Left ventricle myocardium superior (tissue), 1 donor: Measurements from ENCODE around the gene MLXIP. TPM values are rescaled to one million over a fixed set of nuclear protein-coding genes. Genes with fewer than 3 reads are reported as not detected.
A peak's percentile ranks its signal among the peaks of the same experiment; 100 is the strongest.

Experiments used
- ATAC-seq: fragments of 200-7000 bp; cut with Tn5 transposase; one replicate; pipeline ENCODE4 v1.9.1; 2020; ENCODE audit warnings: mild to moderate bottlenecking, moderate library complexity
- DNase-seq: peaks from one replicate; pipeline ENCODE4 v3.0.0-alpha.2; 2020
- intact Hi-C: fragments of 100-400 bp; cut with micrococcal nuclease; formaldehyde crosslinking; loops from one replicate; pipeline ENCODE4 v1.11.0; 2022
- total RNA-seq: library from RNA; stranded (reverse); fragmentation: NEBNext Ultra II Directional; extraction: Animal tissue kit (Norgen Biotek cat#: 25700); gene quantifications from one replicate; pipeline ENCODE4 v1.2.1, GENCODE V29; 2021
- donor health status: DM: no; HTN: yes; CAD: no; lungs with severe emphysema.

The MLXIP gene
- total RNA-seq, 1 donor from 2014 or later: 30.2 TPM

DNA sequence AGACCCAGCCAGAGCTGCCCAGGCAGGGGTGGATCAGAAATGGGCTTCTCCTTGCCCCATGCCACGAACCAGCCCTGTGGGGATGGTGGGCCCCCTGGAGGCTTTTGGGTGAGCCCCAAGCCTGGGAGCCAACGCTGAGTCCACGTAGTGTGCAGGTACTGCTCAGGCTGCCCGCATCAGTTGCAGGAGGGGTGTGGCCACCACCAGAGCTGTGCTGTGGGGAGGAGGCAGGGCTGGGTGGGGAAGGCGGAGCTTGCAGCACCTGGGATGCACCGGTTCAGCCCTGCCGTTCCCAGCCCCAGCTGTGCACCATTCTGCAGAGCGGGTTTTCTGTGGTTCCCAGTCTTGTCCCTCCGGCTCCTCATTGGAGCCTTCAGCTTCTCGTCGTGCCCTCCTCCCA, 59.1 kb downstream of the MLXIP start:
- ATAC-seq (no peak), DNase-seq (no peak)
- intact Hi-C loops: no loop called here

DNA sequence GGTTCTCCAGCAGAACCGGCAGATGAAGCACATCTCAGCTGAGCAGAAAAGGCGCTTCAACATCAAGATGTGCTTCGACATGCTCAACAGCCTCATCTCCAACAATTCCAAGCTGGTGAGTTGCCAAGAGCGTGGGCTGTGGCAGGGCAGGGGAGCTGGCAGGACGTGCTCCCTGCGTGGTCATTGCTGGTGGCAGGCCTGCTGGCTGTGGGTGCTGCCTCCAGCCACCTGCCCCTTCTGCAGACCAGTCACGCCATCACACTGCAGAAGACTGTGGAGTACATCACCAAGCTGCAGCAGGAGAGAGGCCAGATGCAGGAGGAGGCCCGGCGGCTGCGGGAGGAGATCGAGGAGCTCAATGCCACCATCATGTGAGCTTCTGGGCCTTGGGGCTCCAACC, 59.6 kb downstream of the MLXIP start:
- DNase-seq (no peak), ATAC-seq (no peak)
- intact Hi-C loops: no loop called here

DNA sequence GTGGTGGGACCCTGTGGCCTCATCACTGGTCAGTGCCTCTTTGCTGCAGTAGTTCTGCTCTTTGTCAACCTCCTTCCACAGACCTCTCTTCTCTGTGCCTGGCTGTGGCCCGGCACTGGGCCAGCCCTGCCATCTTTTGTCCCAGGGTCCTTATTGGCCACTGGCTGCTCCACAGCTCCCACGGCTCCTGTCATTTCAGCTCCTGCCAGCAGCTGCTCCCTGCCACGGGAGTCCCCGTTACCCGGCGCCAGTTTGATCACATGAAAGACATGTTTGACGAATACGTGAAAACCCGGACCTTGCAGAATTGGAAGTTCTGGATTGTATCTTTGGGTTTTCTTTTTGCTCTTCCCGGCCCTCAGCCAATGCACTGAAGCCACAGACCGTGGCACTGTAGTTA, 60.1 kb downstream of the MLXIP start:
- ATAC-seq (no peak), DNase-seq (no peak)
- intact Hi-C loops: no loop called here

DNA sequence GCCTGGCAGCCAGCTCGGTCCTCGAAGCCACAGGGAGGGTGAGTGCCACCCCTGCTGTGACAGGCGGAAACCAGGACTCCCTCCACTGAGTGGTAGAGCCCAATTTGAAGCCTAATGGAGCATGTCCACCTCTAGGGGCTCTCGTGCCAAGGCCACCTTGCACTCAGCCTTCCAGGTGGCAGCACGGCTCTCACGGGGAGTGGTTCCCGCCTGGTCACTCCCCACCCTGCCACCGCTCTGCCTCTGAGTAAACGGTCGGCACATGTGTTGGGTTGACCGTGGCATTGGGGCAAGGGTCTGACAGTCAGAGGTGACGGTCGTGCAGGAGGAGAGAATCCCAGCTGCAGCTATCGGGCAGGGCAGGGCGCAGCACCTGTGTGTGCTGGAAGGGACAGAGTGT, 60.7 kb downstream of the MLXIP start:
- ATAC-seq: no peak
- intact Hi-C loops: no loop called here
- no peak for DNase-seq

DNA sequence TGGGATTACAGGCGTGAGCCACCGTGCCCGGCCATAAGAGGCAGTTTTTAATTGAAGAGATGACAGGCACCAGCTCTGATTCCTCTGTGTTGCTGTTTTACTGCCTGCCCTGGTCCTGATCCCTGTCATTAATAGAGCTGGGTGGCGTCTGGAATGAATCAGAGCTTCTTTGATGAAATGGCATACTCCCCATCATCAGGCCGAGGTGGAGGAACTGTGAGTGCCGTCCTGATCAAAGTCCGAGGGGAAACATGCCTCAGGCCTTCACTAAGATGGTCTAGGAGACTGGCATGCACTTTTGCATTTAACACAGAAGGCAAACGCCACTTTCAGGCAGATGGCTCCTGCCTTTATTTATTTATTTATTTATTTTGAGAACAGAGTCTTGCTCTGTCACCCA, 61.4 kb downstream of the MLXIP start:
- intact Hi-C loops: no loop called here
- ATAC-seq: no peak
- no peak for DNase-seq

DNA sequence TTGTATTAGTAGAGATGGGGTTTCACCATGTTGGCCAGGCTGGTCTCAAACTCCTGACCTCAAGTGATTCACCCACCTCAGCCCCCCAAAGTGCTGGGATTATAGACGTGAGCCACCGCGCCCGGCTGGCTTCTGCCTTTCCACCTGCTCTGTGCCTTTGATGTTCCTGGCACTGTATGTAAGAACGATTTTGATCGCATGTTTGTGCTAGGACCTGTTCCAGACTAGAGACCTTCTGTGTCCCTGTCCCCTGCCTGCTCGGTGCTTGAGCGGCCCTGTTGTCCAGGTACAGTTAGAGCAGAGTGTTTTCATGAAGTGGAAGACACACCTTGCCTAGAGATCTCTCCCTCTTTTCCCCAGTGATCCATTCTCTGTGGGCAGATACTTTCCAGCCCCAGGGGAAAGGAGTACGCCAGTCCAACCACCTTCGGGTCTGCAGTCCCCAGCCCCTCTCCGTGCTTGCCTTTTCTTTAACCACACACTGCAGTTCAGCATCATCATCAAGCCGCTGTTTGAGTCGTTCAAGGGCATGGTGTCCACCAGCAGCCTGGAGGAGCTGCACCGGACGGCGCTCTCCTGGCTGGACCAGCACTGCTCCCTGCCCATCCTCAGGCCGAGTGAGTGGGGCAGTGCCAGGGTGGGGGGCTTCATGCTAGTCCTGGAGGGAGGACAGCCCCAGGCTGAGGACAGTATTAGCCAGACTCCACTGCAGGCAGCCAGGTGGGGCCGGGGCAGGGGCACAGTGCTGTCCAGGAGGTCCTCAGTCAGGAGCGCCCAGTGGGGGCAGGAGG, 62.1 kb downstream of the MLXIP start:
- no peak for ATAC-seq
- intact Hi-C loops: no loop called here

DNA sequence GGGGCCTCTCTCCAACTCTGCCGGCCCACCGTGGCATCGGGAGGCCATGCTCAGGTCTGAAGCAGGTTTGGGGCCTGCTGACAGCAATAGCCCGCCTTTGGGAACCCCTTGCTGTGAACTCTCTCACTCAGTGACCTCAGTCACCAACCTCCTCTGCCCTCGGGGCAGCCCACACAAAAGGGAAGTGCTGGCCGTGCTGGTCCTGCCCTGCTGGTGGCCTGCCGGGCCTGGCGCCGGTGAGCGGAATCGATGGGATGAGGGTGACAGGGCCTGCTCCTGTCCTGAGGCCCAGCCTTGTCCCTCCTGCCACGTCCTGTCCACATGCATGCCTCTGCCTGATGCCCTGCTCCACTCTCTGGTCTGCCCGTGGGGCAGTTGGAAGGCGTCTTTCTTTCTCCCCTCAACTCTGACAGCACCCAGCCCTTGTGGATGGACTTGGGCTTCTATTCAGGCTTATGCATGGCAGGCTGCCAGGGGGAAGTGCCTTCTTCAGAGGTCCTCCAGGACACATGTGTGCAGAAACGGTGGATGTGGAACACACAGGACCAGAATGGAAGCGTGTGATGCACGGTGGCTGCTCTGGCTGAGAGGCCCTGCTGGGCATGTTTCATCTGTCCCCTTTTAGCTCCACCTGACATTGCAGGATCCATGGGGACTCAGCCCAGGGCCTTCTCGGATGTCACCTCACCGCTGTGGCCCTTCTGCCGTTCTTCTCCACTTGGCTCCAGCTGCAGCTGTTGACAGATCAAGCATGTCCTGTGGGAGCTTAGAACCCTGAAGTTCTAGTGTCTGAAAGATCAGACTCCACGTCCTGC, 63.6 kb downstream of the MLXIP start:
- ATAC-seq: no peak
- intact Hi-C loops: no loop called here
- DNase-seq: peak; percentile 51

More for the DNA sequence above, 62.1 kb downstream of the MLXIP start:
- no peak for DNase-seq

DNA sequence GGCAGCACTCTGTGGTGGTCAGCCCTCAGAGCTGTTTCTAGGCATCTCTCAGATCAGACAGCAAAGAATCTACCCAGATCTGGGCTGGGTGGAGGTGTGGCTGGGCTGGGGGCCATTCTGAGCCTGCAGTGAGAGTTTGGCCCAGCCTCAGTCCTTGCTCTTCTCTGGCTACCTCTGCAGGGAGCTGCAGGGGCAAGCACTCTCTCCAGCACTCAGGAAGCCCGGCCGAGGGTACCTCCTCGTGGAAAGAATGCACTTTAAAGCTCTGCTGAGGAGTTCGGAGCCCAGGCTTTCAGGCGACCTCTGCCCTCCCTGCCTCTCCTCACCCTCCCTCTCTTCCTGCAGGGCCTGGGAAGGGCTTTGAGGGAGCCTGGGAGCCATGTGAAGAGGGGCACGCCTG, 64.3 kb downstream of the MLXIP start:
- ATAC-seq (no peak), DNase-seq (no peak)
- intact Hi-C loops: no loop called here

DNA sequence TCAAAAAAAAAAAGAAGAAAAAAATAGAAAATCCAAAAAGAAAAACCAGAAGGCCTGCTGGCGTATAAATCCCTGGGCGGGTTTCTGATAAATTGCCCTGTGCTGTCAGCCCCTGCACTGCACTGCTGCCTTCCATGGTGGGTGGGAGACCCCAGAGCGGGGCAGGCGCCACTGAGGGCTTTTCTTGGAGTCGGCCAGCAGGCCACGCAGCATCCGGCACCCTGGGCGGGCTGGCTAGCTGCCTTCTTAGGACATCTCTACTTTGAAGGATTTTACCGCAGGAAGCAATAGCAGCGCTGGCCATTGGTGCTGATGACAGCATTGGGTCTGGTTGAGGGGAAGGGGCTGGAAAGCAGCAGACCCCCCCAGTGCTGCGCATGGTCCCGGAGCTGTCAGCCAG, 66.3 kb downstream of the MLXIP start:
- DNase-seq (no peak), ATAC-seq (no peak)
- intact Hi-C loops: no loop called here

DNA sequence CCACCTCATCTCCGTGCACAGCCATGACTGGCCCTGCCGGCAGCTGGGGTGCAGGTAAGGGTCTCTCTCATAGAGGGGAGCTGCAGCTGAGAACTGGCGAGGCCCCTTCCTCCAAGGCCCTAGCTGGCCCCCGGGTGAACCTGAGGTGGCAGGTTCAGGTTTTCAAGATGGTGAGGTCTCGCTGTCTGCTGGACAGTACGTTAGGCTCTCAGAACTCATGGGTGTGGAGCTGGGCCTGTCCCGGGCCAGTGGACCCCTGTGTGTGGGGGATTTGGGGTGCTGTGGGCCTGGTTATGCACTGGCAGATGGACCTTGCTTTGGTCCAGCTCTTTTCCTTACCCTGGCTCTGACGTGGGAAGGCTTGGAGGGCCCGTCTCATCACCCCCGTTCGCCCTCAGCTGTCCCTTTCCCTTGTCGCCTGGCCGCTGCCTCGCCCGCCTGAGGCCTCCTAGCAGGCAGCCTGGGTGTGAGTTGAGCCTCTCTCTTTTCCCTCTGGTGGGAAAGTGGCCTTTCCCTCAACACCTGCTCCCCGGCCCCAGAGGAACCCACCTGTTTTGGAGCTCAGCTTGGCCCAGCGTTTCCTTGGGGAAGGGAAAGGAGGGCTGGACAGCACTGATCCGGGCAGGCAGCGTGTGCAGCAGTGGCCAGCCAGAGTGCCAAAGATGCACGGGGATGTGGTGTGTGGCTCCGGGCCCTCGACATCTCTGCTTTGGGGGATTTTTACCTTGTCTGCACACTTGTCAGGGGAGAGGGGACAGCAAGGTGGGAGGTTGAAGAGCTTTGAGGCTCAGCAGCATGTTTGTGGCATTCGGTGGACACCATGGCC, 67.2 kb downstream of the MLXIP start:
- intact Hi-C loops: no loop called here
- ATAC-seq (no peak), DNase-seq (no peak)

DNA sequence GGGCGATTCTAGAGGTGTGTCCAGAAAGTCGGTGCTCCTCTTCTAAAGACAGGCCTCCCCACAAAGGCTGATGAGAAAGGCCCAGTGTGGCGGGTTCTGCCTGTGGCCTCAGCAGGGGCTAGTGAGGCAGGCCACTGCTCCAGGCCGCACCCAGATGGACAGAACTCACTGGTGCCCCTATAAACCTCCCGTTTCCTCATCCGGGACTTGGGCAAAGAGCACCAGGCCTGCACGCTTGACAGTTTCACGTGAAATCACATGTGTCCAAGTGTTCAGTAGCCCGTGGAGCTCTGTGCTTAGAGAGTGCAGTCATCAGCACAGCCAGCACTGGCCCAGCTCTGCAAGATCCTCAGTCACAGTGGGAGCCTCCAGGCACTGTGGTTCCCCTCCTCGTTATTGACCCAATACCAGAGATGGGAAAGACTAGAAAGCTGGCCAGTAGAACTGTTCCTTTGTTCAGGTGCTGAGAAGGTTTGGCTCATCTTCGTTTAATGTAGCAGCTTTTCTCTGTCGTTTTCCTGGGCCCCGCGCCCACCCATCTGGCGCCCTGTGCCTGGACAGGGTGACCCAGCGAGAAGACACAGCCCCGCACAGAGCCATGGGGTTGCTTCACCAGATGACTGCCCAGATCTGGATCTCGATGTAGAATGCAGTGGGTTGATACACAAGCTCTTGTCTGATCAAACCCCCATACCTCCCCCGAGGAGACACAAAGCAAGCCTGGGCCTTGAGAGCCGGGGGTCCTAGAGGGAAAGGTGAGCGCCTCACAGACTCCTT, 69.1 kb downstream of the MLXIP start:
- intact Hi-C loops: no loop called here
- no peak for ATAC-seq
- no peak for DNase-seq

DNA sequence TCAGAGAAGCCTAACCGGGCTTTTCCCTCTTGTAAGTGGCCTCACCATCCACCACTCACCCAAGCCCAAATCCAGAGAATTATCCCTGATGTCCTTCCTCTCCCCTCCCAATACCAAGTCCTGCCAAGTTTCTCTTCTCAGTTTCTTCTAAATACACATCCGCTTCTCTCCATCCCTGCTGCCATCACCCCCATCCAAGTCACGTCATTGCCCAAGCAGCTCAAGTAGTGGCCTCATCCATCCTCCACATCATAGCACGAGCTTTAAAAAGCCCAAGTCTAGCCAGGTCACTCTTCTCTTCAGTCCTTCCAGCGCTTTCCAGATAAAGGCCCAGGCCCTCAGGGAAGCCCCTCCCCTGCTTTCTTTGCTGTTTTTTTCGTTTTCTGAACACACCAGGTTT, 70.1 kb downstream of the MLXIP start:
- DNase-seq: no peak
- intact Hi-C loops: no loop called here
- peak; percentile 51 for ATAC-seq

DNA sequence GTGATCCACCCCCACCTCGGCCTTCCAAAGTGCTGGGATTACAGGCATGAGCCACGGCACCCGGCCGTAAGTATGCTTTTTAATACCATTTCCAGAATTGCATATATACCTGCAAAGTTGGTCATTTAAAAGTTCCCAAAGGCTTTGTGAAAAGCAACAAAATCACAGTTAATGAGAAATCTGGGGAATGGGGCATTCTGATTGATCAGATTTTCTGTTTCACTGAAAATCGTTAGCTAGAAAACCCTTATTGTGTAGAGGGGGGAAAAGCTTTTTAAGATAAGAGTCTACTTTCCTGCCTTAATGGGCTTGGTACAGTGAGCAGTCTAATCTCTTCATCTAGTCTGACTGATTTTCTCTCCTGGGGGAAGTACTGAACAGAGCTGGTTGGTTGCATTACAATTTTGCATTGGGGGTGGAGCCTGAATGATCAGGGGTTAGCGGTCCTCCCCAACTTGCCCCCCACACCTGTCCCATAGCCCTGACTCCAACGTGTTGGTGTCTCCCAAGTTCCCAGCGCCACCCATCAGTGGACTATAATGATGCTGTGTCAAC, 71.6 kb downstream of the MLXIP start:
- no peak for DNase-seq
- no peak for ATAC-seq
- intact Hi-C loops: no loop called here

DNA sequence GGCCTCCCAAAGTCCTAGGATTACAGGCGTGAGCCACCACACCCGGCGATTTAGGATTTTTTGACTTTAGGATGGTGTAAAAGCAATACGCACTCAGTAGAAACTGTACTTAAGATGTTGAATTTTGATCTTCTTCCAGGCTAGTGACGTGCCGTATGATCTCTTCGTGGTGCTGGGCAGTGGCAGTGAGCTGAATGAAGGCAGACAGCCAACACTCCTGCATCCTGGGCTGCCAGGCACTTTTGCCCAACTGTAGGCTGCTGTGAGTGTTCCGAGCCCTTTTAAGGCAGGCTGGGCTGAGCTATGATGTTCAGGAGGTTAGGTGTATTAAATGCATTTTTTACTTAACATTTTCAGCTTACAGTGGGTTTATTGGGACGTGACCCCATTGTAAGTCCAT, 74.2 kb downstream of the MLXIP start:
- ATAC-seq (no peak), DNase-seq (no peak)
- intact Hi-C loops: no loop called here

DNA sequence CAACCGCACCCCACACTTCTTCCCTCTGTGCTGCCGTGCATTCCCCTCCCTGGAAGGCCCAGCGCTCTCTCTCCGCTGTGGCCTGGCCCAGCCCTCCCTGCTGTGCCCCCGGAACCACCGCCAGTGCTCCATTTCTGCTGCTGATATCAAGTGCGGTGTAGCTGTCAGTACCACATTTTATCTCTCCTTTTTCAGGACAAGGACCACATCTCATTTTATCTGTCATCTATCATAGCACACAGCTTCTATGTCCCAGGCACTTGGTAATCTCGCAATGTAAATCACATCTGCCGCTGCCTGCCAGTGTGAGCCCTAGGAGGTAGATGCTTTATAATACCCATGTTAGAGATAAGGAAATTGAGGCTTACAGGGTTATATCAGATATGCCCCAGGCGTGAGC, 77.1 kb downstream of the MLXIP start:
- intact Hi-C loops: no loop called here
- ATAC-seq (no peak), DNase-seq (no peak)

DNA sequence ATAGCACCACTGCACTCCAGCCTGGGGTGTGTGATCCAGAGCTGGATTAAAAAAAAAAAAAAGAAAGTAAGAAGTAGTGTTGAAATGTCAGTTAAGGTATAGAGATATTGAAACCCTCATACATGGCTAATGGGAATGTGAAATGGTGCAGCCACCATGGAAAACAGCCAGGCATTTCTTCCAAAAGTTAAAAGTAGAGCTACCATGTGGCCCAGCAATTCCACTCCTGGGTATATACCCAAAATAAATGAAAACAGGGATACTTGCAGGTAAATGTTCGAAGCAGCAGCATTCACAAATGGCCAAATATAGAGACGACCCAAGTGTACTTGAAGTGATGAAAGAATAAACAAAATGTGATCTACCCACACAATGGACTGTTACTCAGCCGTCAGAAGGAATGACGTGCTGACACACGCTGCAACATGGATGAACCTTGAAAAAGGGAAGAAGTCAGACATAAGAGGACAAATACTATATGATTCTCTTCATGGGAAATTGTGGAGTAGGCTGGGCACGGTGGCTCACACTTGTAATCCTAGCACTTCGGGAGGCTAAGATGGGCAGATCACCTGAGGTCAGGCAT, 80.2 kb downstream of the MLXIP start:
- DNase-seq (no peak), ATAC-seq (no peak)
- intact Hi-C loops: no loop called here

DNA sequence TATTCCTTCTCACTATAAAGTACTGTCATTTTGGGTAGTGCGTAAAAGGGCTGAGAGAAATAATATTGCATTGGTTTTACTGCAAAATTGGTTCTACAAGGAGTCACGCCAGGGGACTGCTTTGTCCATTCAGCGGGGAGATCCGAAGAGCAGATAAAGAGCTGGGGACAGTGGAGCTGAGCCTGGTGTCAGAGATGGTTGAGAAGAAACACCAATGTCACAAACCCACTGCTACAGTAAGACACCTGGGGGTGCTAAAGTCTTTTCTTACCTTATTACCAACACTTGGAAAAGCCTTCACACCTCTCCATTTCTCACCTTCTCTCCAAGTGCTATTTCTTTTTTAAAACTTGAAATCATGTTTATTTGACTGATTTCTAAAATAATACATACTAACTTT, 81.3 kb downstream of the MLXIP start:
- ATAC-seq (no peak), DNase-seq (no peak)
- intact Hi-C loops: no loop called here

DNA sequence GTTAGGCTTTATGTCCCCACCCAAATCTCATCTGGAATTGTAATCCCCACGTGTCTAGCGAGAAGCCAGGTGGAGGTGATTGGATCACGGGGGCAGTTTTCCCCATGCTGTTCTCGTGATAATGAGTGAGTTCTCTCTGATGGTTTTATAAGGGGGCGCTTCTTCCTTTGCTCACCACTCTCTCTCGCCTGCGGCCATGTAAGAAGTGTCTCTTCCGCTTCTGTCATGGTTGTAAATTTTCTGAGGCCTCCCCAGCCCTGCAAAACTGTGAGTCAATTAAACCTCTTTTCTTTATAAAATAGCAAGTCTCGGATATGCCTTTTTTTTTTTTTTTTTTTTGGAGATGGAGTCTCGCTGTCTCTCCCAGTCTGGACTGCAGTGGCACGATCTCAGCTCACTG, 82.2 kb downstream of the MLXIP start:
- ATAC-seq: no peak
- intact Hi-C loops: no loop called here
- DNase-seq: no peak

DNA sequence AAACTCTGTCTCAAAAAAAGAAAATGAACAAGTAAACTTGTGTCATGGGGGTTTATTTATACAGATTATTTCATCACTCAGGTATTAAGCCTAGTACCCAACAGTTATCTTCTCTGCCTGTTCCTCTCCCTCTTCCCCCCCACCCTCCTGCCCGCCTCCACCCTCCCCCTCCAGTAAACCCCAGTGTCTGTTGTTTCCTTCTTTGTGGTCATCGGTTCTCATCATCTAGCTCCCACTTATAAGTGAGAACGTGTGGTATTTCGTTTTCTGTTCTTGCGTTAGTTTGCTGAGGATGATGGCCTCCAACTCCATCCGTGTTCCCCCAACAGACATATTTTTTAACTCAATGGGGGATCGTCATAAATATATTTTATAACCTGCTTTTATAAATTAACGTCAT, 83.1 kb downstream of the MLXIP start:
- intact Hi-C loops: no loop called here
- DNase-seq: no peak
- no peak for ATAC-seq
